Measurements from ENCODE around the gene SGF29. TPM values are rescaled to one million over a fixed set of nuclear protein-coding genes. Genes with fewer than 3 reads are reported as not detected.

Gene SGF29
- total and polyA plus RNA-seq, 9 of the 15 experiments (the other 6 are each of a cell fraction or from before 2014, with no cell fraction given) = 2.6 to 36.1 (median 21.2) TPM

- TF ChIP-seq SFPQ (IDR thresholded peaks at IDR 0.05; ENCODE audit: low read depth, low read length) (no peak), HNRNPH1 (optimal IDR thresholded peaks at IDR 0.05; ENCODE audit: low read depth, low read length) (no peak), ZNF444 (CRISPR knock-in tag; IDR thresholded peaks at IDR 0.05) (no peak), RAD21 (CRISPR knock-in tag; conservative IDR thresholded peaks at IDR 0.05 in 1 of 2, IDR thresholded peaks at IDR 0.05 in 1 of 2) (peak; percentile 17; a peak in 1 of 4 replicates), HMG20B (CRISPR knock-in tag; IDR thresholded peaks at IDR 0.05) (no peak), CTBP1 (IDR thresholded peaks at IDR 0.05; ENCODE audit: borderline replicate concordance) (peak; percentile 76), ZNF184 (CRISPR knock-in tag; IDR thresholded peaks at IDR 0.05) (no peak), RAD51 (IDR thresholded peaks at IDR 0.05; ENCODE audit: borderline replicate concordance, low read depth) (no peak), STAT5B (CRISPR knock-in tag; IDR thresholded peaks at IDR 0.05) (no peak), PREB (CRISPR knock-in tag; IDR thresholded peaks at IDR 0.05) (0 out of 2 replicates have a peak, but pooled peaks have one; percentile 70), CCAR2 (IDR thresholded peaks at IDR 0.05; ENCODE audit: low read depth, low read length) (no peak), ZNF77 (CRISPR knock-in tag; IDR thresholded peaks at IDR 0.05) (no peak), BHLHE40 (IDR thresholded peaks at IDR 0.05; ENCODE audit: low read length) (peak; percentile 24; the same call in 1 of the 2 replicates), POLR2G (IDR thresholded peaks at IDR 0.05; ENCODE audit: low read depth, low read length) (peak; percentile 98), FOXK1 (CRISPR knock-in tag; IDR thresholded peaks at IDR 0.05; ENCODE audit: borderline replicate concordance) (no peak), RBFOX2 (IDR thresholded peaks at IDR 0.05; ENCODE audit: low read depth, low read length) (peak; percentile 96), SREBF1 (IDR thresholded peaks at IDR 0.05; ENCODE audit: borderline replicate concordance, low read depth, low read length) (no peak)
- TF ChIP-seq, protein P1, sequence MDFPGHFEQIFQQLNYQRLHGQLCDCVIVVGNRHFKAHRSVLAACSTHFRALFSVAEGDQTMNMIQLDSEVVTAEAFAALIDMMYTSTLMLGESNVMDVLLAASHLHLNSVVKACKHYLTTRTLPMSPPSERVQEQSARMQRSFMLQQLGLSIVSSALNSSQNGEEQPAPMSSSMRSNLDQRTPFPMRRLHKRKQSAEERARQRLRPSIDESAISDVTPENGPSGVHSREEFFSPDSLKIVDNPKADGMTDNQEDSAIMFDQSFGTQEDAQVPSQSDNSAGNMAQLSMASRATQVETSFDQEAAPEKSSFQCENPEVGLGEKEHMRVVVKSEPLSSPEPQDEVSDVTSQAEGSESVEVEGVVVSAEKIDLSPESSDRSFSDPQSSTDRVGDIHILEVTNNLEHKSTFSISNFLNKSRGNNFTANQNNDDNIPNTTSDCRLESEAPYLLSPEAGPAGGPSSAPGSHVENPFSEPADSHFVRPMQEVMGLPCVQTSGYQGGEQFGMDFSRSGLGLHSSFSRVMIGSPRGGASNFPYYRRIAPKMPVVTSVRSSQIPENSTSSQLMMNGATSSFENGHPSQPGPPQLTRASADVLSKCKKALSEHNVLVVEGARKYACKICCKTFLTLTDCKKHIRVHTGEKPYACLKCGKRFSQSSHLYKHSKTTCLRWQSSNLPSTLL (IDR thresholded peaks at IDR 0.05) = no peak
- TF ChIP-seq, protein P2, sequence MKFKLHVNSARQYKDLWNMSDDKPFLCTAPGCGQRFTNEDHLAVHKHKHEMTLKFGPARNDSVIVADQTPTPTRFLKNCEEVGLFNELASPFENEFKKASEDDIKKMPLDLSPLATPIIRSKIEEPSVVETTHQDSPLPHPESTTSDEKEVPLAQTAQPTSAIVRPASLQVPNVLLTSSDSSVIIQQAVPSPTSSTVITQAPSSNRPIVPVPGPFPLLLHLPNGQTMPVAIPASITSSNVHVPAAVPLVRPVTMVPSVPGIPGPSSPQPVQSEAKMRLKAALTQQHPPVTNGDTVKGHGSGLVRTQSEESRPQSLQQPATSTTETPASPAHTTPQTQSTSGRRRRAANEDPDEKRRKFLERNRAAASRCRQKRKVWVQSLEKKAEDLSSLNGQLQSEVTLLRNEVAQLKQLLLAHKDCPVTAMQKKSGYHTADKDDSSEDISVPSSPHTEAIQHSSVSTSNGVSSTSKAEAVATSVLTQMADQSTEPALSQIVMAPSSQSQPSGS (CRISPR knock-in tag; IDR thresholded peaks at IDR 0.05) = no peak
Measured at GRCh38 chr16:28553776-28554633, at the start of gene SGF29 (continued).
